Activated T-helper 1 cell treated with Interleukin-2 at 50 U/mL for 16 hours (primary cell): Measurements from ENCODE around the gene CREB5.
"Not testable (repeated sequence)": the region's sequence is repeated elsewhere in the genome, so short reads cannot be mapped to it uniquely, and the experiment has no call there.

Experiments used
- DNase-seq: peaks from one replicate; pipeline ENCODE4 v3.0.0-alpha.2; 2020; ENCODE audit warnings: low read depth

Gene CREB5

GRCh38 chr7:28550580-28551186, 138.4 kb downstream of the CREB5 start:
- DNase-seq = no peak

- no peak for DNase-seq
Measured at GRCh38 chr7:28551331-28551730, 139.0 kb downstream of the CREB5 start.

- not testable (repeated sequence) for DNase-seq
Measured at GRCh38 chr7:28551766-28552165, 139.4 kb downstream of the CREB5 start.

- no peak for DNase-seq
Measured at GRCh38 chr7:28554802-28555471, 142.6 kb downstream of the CREB5 start.

- no peak for DNase-seq
Measured at GRCh38 chr7:28556025-28556424, 143.7 kb downstream of the CREB5 start.

GRCh38 chr7:28556671-28557070, 144.4 kb downstream of the CREB5 start:
- DNase-seq = no peak

- no peak for DNase-seq
Measured at GRCh38 chr7:28558236-28558635, 145.9 kb downstream of the CREB5 start.

GRCh38 chr7:28560767-28561166, 148.4 kb downstream of the CREB5 start:
- no peak for DNase-seq

GRCh38 chr7:28564033-28564432, 151.7 kb downstream of the CREB5 start:
- no peak for DNase-seq

GRCh38 chr7:28564755-28565374, 152.5 kb downstream of the CREB5 start:
- DNase-seq = no peak

- DNase-seq = no peak
Measured at GRCh38 chr7:28565980-28566379, 153.7 kb downstream of the CREB5 start.

- DNase-seq = no peak
Measured at GRCh38 chr7:28570113-28570969, 158.0 kb downstream of the CREB5 start.

GRCh38 chr7:28570970-28571288, 158.6 kb downstream of the CREB5 start:
- DNase-seq = no peak

GRCh38 chr7:28571405-28571804, 159.1 kb downstream of the CREB5 start:
- DNase-seq = no peak

- no peak for DNase-seq
Measured at GRCh38 chr7:28572321-28573058, 160.2 kb downstream of the CREB5 start.

- DNase-seq = no peak
Measured at GRCh38 chr7:28573059-28573553, 160.8 kb downstream of the CREB5 start.

- no peak for DNase-seq
Measured at GRCh38 chr7:28573651-28574301, 161.5 kb downstream of the CREB5 start.

GRCh38 chr7:28575241-28575643, 162.9 kb downstream of the CREB5 start:
- DNase-seq = no peak

- DNase-seq = no peak
Measured at GRCh38 chr7:28576656-28577055, 164.3 kb downstream of the CREB5 start.

- DNase-seq = no peak
Measured at GRCh38 chr7:28579571-28579970, 167.3 kb downstream of the CREB5 start.

- DNase-seq = no peak
Measured at GRCh38 chr7:28580665-28581064, 168.3 kb downstream of the CREB5 start.
